GM12872 (cell line): ENCODE measurements around the gene BRD3OS.

ENCODE experiments used
- CTCF ChIP-seq: IDR thresholded peaks from 3 replicates; pipeline ENCODE4 v1.5.1; 2011; ENCODE audit warnings: low read depth, mild to moderate bottlenecking, low read length, moderate library complexity; ENCODE audit not compliant: insufficient read depth

Gene BRD3OS

GRCh38 chr9:134049772-134050588 lies 24.7 kb downstream of the BRD3OS start:
- no peak for TF ChIP-seq CTCF

GRCh38 chr9:134050726-134051125 lies 25.4 kb downstream of the BRD3OS start:
- TF ChIP-seq CTCF = no peak

- no peak for TF ChIP-seq CTCF
These were observed 26.0 kb downstream of the BRD3OS start for GRCh38 chr9:134051319-134051718.

GRCh38 chr9:134052491-134052890 lies 27.2 kb downstream of the BRD3OS start:
- no peak for TF ChIP-seq CTCF

- no peak for TF ChIP-seq CTCF
These were observed 27.7 kb downstream of the BRD3OS start for GRCh38 chr9:134052941-134053340.

- no peak for TF ChIP-seq CTCF
These were observed 28.2 kb downstream of the BRD3OS start for GRCh38 chr9:134053401-134053871.

- no peak for TF ChIP-seq CTCF
These were observed 28.9 kb downstream of the BRD3OS start for GRCh38 chr9:134053941-134054761.
